Left cardiac atrium (tissue), 4 donors: Measurements from ENCODE around the gene TIGD6. TPM values are rescaled to one million over a fixed set of nuclear protein-coding genes. Genes with fewer than 3 reads are reported as not detected.

ENCODE experiments used
- ATAC-seq, 2 donors: fragments of 200-7000 bp; cut with Tn5 transposase; one replicate each; pipeline ENCODE4 v1.9.1; 2020; ENCODE audit warnings: mild to moderate bottlenecking in 2 of 2, moderate library complexity in 2 of 2
- DNase-seq: peaks from one replicate; pipeline ENCODE4 v3.0.0-alpha.2; 2020
- intact Hi-C, 2 donors: fragments of 100-400 bp; cut with DNase I; formaldehyde crosslinking; loops; one replicate each; pipeline versions ENCODE4 v1.14.1 to v1.15.1; 2022 to 2023
- total RNA-seq, 2 donors: library from RNA; stranded (reverse); fragmentation: NEBNext Ultra II Directional; extraction: Animal tissue kit (Norgen Biotek cat#: 25700); gene quantifications; one replicate each; pipeline ENCODE4 v1.2.1, GENCODE V29; 2021
- donor health status: DM: no; HTN: yes; CAD: no.
- donor health status: DM: no; HTN: yes; CAD: no; lungs with severe emphysema.
- donor health status: DM: yes; HTN: yes; CAD: no.
- donor health status: Dilated cardiomyopathy.

The TIGD6 gene
- total RNA-seq, 2 donors from 2014 or later = 3.3 to 4.1 TPM

DNA sequence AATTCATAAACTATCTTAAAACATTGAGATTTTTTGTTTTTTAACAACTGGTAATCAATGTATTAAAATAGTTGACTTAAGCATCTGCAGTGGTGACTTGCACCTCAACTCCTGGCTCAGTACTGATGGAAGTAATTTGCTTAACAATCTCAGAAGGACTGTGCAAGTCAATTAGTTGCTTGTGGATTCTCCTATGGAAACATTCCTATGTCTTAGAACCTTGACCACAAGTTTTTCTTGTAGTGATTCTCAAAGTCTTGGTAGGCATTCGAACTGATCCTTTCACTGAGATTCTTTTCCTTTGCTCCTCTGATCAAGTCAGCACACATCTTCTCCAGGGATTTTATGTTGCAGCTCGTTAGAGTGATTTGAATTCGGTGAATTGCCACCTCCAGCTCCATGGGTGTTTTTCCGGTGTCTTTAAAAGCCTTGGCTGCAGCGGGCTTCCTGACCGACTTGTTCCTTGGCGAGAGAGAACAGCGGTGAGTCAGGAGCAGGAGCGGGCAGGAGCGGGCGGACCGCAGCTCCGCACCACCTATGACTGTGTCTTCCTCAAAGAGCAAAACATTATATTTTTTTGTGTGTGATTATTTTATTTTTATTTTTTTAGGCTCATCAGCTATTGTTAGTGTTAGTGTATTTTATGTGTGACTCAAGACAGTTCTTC is 21.2 kb upstream of the TIGD6 start:
- DNase-seq (no peak), ATAC-seq (peak; percentile 36 to 39)
- intact Hi-C loops = loop anchor here in 1 of 2 donors (10.0 kb wide), 1 partner anchor 193 kb away; no protein-coding TSS in a partner anchor

- intact Hi-C loops = loop anchor here in 1 of 2 donors (10.0 kb wide), 1 partner anchor 195 kb away; no protein-coding TSS in a partner anchor
- DNase-seq (no peak), ATAC-seq (no peak)
Observed at GRCh38 chr5:150020249-150020648, 19.8 kb upstream of the TIGD6 start.

DNA sequence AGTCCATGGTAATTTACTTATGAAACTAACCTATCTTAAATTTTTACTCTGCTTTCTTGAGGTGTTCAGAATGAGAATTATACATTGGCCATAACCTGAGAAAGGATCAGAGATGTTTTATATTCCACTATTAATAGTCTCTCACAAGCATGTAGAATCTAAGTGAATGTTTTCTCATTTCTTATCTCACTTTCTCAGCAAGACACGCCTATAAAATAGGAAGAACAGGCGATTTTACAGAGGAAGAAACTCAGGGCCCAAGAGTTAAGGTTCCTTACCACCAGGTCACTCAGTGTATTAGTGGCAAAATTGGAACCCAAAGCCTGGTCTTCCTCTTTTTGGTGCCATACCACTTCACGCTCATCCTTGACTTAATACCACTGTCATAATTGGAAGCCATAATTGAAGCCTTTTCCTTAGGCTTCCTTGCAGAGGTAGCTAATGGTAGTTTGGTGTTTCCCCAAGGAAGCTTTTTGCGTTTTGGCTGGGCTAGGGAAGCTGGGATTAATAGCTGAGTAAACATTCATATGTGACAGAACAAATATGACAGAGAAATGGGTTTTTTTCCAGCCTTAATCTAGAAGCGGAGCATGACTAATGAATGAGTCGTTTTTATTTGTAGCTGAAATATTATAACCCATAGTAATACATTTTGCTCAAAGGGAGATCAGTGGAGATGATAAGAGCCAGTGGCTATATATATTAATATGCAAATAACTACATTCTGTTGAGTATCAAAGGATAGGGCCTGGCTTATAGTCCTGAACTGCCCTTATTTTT is 17.0 kb upstream of the TIGD6 start:
- intact Hi-C loops = no loop called here
- ATAC-seq (no peak), DNase-seq (no peak)

- intact Hi-C loops = no loop called here
- ATAC-seq (no peak), DNase-seq (no peak)
Observed at GRCh38 chr5:150016537-150016936, 16.1 kb upstream of the TIGD6 start.

GRCh38 chr5:150015415-150015814 is 15.0 kb upstream of the TIGD6 start:
- ATAC-seq (no peak), DNase-seq (no peak)
- intact Hi-C loops = no loop called here

DNA sequence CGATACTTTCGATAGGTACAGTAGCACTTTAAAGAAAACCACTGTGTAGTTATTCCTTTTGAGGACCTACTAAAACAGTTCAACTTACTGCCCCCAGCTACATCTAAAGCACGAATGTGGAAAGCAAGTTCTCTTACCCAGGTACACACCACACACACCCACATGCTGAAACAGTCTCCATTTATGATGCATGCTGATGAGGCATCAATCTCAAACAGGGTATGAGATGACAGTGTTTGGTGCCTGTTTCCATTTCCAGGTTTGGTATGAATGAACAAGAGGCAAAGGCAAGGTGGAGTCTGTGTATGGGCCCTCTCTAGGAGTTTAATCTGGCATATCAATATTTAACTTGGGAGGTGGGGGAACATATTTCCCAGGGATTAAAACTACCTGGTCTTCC is 14.0 kb upstream of the TIGD6 start:
- DNase-seq = no peak
- intact Hi-C loops = no loop called here
- ATAC-seq = no peak

- DNase-seq (no peak), ATAC-seq (peak in 1 of 2 donors; percentile 15)
- intact Hi-C loops = no loop called here
Observed at GRCh38 chr5:150013931-150014330, 13.5 kb upstream of the TIGD6 start.

DNA sequence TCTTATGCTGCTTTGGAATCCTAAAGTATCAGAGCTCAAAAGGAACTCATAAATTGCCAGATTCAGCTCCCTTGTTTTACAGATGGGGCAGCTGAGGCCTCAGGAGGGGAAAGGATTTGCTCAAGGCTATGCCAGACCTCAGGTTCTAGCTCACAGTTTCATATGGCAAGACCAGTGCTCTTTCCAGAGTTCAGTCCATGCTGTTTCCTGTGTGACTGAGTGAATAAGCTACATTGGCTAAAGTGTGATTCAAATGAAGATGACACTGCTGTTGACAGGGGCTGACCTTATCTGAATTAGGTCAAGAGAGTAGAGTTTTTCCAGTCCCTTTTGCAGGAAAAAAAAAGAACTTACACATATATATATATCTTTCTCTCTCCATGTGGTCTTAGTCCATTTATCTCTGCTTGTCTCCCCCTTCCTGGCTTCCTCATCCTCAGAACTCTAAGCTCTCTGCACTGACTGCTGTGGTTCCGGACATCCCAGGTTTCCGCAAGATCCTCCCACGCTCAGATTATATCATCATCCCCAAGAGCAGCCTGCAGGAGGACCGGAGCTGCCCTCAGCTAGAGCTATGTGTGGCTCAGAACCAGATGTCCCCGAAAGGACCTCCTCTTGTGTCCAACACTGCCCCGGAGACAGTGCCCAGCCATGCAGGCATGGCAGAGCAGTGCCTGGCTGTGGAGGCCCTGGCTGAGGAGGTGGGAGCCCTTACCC is 9.4 kb upstream of the TIGD6 start:
- DNase-seq = no peak
- intact Hi-C loops = no loop called here
- ATAC-seq = peak in 1 of 2 donors; percentile 55

DNA sequence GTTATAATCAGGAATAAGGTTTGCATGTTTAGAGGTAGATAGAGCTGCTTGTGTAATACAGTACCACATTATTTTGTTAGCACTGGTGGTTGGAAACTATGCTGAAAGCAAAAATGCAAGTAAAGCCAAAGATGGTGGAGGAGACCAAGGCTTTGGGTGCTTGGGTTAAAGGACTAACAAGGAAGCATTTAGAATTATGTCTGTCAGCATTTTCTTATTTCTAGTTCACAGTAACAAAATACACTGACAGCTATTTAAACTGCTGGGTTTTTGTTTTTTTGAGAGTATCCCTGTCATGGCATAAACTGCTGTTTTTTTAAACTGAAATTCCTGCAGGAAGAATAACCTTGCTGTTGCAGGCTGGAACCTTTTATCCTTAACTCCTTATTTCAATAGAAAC is 6.6 kb upstream of the TIGD6 start:
- intact Hi-C loops = no loop called here
- no peak for ATAC-seq
- no peak for DNase-seq

- DNase-seq = no peak
- intact Hi-C loops = no loop called here
- ATAC-seq = no peak
Observed at GRCh38 chr5:150006318-150006717, 5.9 kb upstream of the TIGD6 start.

DNA sequence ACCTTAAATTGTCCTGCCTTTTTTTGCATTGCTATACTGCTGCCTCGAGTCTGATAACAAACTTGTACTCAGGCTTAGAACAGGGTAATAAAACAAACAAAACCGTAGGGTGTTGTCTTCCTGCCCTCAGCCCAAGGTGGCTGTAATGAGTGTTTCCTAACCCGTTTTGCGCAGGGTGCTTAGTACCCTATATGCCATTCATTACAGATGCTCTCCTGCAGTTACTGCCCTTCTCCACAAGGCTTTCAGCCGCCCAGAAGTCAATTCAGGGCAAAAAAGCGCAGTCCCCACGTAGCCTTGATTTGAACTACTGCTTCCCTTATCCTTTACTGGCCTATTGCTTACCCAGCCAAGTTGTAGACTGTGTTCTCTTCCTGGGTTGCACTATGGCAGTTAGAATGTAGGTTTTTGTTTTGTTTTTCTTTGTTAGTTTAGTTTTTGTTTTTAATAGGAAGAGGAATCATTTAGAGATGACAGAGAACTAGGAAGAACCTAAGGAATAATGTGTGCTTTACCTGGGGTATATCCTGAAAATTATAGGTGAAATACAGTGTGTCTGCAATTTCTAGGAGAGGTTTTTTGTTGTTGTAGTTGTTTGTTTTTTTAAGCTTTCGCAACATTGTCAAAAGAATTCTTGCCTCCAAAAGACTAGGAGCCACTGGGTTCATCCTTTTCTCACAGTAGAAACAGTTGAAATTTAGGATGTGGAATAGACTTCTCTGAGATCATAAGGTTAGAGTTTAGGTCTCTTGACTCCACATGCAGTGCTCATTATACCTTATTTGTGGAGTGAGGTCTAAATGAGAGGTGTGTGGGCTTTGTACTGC is 1.4 kb upstream of the TIGD6 start:
- ATAC-seq (peak; percentile 56 to 59), DNase-seq (peak; percentile 36)
- intact Hi-C loops = no loop called here

- intact Hi-C loops = no loop called here
- peak; percentile 50 to 63 for ATAC-seq
- DNase-seq = peak; percentile 57
Observed at GRCh38 chr5:150000990-150001659, 671 bp upstream of the TIGD6 start.

- intact Hi-C loops = no loop called here
- ATAC-seq (no peak), DNase-seq (no peak)
Observed at GRCh38 chr5:149999866-150000255, 593 bp downstream of the TIGD6 start.

- intact Hi-C loops = no loop called here
- ATAC-seq (no peak), DNase-seq (no peak)
Observed at GRCh38 chr5:149999359-149999758, 1.1 kb downstream of the TIGD6 start.

- DNase-seq = no peak
- ATAC-seq = no peak
- intact Hi-C loops = no loop called here
Observed at GRCh38 chr5:149998281-149998680, 2.2 kb downstream of the TIGD6 start.

DNA sequence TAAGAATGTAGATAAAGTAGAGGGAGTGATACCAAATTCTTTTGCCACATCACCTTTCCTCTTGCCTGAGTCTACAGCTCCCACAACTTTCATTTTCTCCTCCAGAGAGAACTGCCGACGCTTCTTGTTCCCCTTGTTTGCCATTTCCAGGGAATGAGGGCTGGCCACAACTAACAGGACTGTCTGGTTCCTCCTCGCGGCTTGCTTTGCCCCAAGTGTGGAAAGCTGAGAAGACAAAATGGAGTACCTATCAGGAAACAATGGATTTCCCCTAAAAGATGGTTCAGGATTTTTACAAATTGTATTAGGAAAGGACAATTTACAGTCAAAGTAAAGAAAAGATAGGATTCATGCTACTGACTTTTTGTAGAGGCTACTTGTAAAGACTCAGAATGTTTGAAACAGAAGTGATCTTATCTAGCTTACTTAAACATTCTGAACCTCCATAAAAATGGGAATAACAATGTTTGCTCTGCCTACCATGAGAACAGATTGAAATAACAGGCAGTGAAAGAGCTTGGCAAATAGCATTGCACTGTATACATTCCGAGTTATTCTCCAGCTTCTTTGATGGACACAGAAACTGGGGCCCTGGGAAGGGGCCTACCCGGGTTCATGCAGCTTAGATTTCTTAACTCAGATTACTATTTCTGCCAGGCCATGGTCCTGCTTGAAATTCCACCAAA is 4.1 kb downstream of the TIGD6 start:
- ATAC-seq (no peak), DNase-seq (no peak)
- intact Hi-C loops = no loop called here

DNA sequence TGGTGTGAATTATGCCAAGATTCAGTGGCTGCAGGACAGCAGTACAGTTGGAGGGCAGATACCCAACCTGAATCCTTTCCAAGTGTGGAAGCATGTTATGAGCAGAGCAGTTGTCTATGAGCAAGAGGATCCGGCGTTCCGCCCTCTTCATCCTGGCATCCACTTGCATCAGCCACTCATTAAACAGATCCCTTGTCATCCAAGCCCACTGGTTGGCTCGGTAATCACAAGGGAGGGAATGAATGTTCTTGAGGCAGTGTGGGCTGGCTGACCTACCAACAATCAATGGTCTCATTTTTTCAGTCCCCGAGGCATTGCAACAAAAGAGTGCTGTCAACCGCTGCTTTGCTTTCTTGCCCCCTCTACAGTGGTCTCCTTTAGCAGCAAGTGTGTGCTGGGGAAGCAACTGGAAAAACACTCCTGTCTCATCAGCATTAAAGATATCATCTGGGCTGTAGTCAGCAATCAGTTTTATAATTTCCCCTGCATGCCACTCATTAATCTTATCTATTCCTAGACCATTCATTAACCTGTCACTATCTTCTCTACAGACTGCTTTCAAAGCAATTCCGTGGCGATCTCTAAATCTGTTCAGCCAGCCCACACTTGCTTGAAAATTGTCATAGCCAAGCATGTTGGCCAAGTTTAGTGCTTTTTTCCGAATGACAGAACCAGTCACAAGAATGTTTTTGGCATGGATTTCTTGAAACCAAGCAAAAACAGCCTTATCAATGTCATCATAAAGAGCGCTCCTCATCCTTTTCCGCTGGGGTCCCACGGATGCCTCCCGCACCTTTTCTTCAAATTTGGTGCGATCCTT is 4.9 kb downstream of the TIGD6 start:
- intact Hi-C loops = no loop called here
- DNase-seq (no peak), ATAC-seq (no peak)
